H1 (cell line): ENCODE data around the gene MRPL36. TPM values are rescaled to one million over a fixed set of nuclear protein-coding genes. Genes with fewer than 3 reads are reported as not detected.

Source experiments
- CTCF ChIA-PET: fragments of 300-600 bp; sonication (Branson Sonifier 250); formaldehyde crosslinking; loops from one replicate; lab custom pipeline; 2021; ENCODE audit not compliant: partially characterized antibody; lab: Charles Lee
- POLR2A ChIA-PET: fragments of 300-600 bp; sonication (Branson Sonifier 250); formaldehyde crosslinking; loops from one replicate; lab custom pipeline; 2021; ENCODE audit warnings: inconsistent platforms; ENCODE audit not compliant: partially characterized antibody; lab: Charles Lee
- DNase-seq, 2 experiments: peaks; one replicate each; pipeline versions ENCODE4 v3.0.0 to v3.0.0-alpha.2; 2010 to 2022; ENCODE audit warnings: low spot score in 2 of 2, low read depth in 1 of 2, mixed read lengths in 1 of 2
- FAIRE-seq: peaks from 2 replicates; lab custom pipeline; 2011; peaks lifted over from hg19 to GRCh38; lab: Jason Lieb, UNC
- H2AFZ ChIP-seq: 2 replicates; pipeline ENCODE4 v1.8.1; 2012; ENCODE audit warnings: low read length, inconsistent platforms
- H2AK5ac ChIP-seq: 2 replicates; pipeline ENCODE4 v1.6.1; 2013; ENCODE audit warnings: low read depth, low read length
- H2BK120ac ChIP-seq: replicated peaks from 2 replicates; pipeline ENCODE3; 2013; ENCODE audit warnings: low read depth, low read length, inconsistent platforms
- H2BK12ac ChIP-seq: 2 replicates; pipeline ENCODE4 v1.6.1; 2013; ENCODE audit warnings: low read depth, low read length
- H2BK15ac ChIP-seq: 2 replicates; pipeline ENCODE4 v1.6.1; 2013; ENCODE audit warnings: low read length
- H2BK20ac ChIP-seq: 2 replicates; pipeline ENCODE4 v1.6.1; 2013; ENCODE audit warnings: low read length
- H2BK5ac ChIP-seq: 2 replicates; pipeline ENCODE4 v1.6.1; 2013; ENCODE audit warnings: low read depth, low read length
- H3K14ac ChIP-seq: 2 replicates; pipeline ENCODE4 v1.6.1; 2013; ENCODE audit warnings: inconsistent platforms; ENCODE audit not compliant: insufficient read length
- H3K18ac ChIP-seq: 2 replicates; pipeline ENCODE4 v1.6.1; 2013; ENCODE audit warnings: low read length; ENCODE audit errors: extremely low read depth
- H3K23ac ChIP-seq: 2 replicates; pipeline ENCODE4 v1.6.1; 2013; ENCODE audit warnings: inconsistent platforms; ENCODE audit not compliant: insufficient read length
- H3K23me2 ChIP-seq: 2 replicates; pipeline ENCODE4 v1.6.1; 2013; ENCODE audit warnings: low read depth, low read length
- H3K27ac ChIP-seq: 2 replicates; pipeline ENCODE4 v1.6.1; 2011; ENCODE audit warnings: low read depth, low read length, inconsistent platforms
- H3K27me3 ChIP-seq, 4 experiments: replicated peaks in 1 of 4; 1 replicate in 1 of 4; 2 replicates in 3 of 4; pipeline versions ENCODE4 v1.6.1 to v1.8.1; 2011 to 2013; ENCODE audit warnings: low read length in 3 of 4, mild to moderate bottlenecking in 3 of 4, inconsistent platforms in 2 of 4, mixed read lengths in 2 of 4, moderate library complexity in 1 of 4; ENCODE audit not compliant: control insufficient read depth in 3 of 4, insufficient read depth in 3 of 4; ENCODE audit errors: extremely low read depth in 1 of 4
- H3K36me3 ChIP-seq, 4 experiments: 2 replicates each; pipeline versions ENCODE4 v1.6.1 to v1.8.1; 2011 to 2013; ENCODE audit warnings: mild to moderate bottlenecking in 4 of 4, low read length in 3 of 4, moderate library complexity in 2 of 4, control low read depth in 1 of 4, inconsistent platforms in 1 of 4; ENCODE audit not compliant: insufficient read depth in 4 of 4, control insufficient read depth in 2 of 4
- H3K4ac ChIP-seq: replicated peaks from 2 replicates; pipeline ENCODE3; 2013; ENCODE audit warnings: low read length, low read depth, mixed read lengths, inconsistent platforms; ENCODE audit not compliant: insufficient read length
- H3K4me1 ChIP-seq, 4 experiments: replicated peaks in 1 of 4; 1 replicate in 1 of 4; 2 replicates in 3 of 4; pipeline versions ENCODE4 v1.6.1 to v1.8.1; 2011 to 2013; ENCODE audit warnings: low read length in 3 of 4, inconsistent platforms in 2 of 4, mixed read lengths in 1 of 4; ENCODE audit not compliant: insufficient read depth in 4 of 4, control insufficient read depth in 3 of 4
- H3K4me2 ChIP-seq, 2 experiments: 2 replicates each; pipeline versions ENCODE4 v1.6.1 to v1.8.1; 2011 to 2013; ENCODE audit warnings: low read depth in 2 of 2, low read length in 2 of 2, control low read depth in 1 of 2, inconsistent platforms in 1 of 2, mild to moderate bottlenecking in 1 of 2; ENCODE audit not compliant: insufficient read depth in 1 of 2
- H3K4me3 ChIP-seq, 4 experiments: fragments of 200-600, 300-600 bp in 1 of 4; sonication (generic), shearing (Covaris generic), sonication (Bioruptor Twin) in 1 of 4; 2 replicates each; pipeline versions ENCODE4 v1.5.1 to v1.8.1; 2011 to 2016; ENCODE audit warnings: low read length in 4 of 4, low read depth in 3 of 4, control low read depth in 2 of 4, inconsistent platforms in 2 of 4, mild to moderate bottlenecking in 2 of 4, mixed read lengths in 1 of 4, moderate library complexity in 1 of 4; ENCODE audit not compliant: insufficient read depth in 2 of 4; ENCODE audit errors: extremely low read depth in 1 of 4
- H3K56ac ChIP-seq: replicated peaks from 2 replicates; pipeline ENCODE3; 2013; ENCODE audit warnings: low read depth, mild to moderate bottlenecking, mixed read lengths, low read length, inconsistent platforms; ENCODE audit not compliant: insufficient read length
- H3K79me1 ChIP-seq: 2 replicates; pipeline ENCODE4 v1.6.1; 2013; ENCODE audit warnings: low read depth, low read length, control low read depth
- H3K79me2 ChIP-seq, 2 experiments: 2 replicates each; pipeline versions ENCODE4 v1.6.1 to v1.8.1; 2012 to 2013; ENCODE audit warnings: low read length in 2 of 2, mild to moderate bottlenecking in 2 of 2, inconsistent platforms in 1 of 2; ENCODE audit not compliant: insufficient read depth in 2 of 2, control insufficient read depth in 1 of 2
- H3K9ac ChIP-seq, 4 experiments: replicated peaks in 1 of 4; 1 replicate in 1 of 4; 2 replicates in 3 of 4; pipeline versions ENCODE4 v1.6.1 to v1.8.1; 2011 to 2013; ENCODE audit warnings: low read depth in 3 of 4, low read length in 3 of 4, control low read depth in 2 of 4, mild to moderate bottlenecking in 2 of 4, moderate library complexity in 2 of 4, inconsistent platforms in 1 of 4; ENCODE audit errors: extremely low read depth in 1 of 4
- H3K9me3 ChIP-seq, 2 experiments: 2 replicates each; pipeline versions ENCODE4 v1.6.1 to v1.8.1; 2012 to 2013; ENCODE audit warnings: mild to moderate bottlenecking in 2 of 2, moderate library complexity in 2 of 2, control low read depth in 1 of 2, inconsistent platforms in 1 of 2, low read depth in 1 of 2, low read length in 1 of 2, mixed read lengths in 1 of 2; ENCODE audit not compliant: insufficient read depth in 2 of 2
- H4K20me1 ChIP-seq, 2 experiments: replicated peaks in 1 of 2; 2 replicates each; pipeline versions ENCODE3 to v1.8.1; 2011 to 2013; ENCODE audit warnings: inconsistent platforms in 2 of 2, low read length in 2 of 2, mild to moderate bottlenecking in 1 of 2; ENCODE audit not compliant: insufficient read depth in 2 of 2, control insufficient read depth in 1 of 2
- H4K5ac ChIP-seq: 2 replicates; pipeline ENCODE4 v1.6.1; 2013; ENCODE audit warnings: low read length, low read depth, mixed read lengths, inconsistent platforms; ENCODE audit not compliant: insufficient read length
- H4K8ac ChIP-seq: 2 replicates; pipeline ENCODE4 v1.8.0; 2013; ENCODE audit warnings: mild to moderate bottlenecking, moderate library complexity, low read length, inconsistent platforms; ENCODE audit not compliant: insufficient read depth; ENCODE audit errors: extremely low read depth
- H4K91ac ChIP-seq: replicated peaks from 2 replicates; pipeline ENCODE3; 2013; ENCODE audit warnings: low read length, mixed read lengths, inconsistent platforms; ENCODE audit not compliant: insufficient read length
- GTF2F1 ChIP-seq: IDR thresholded peaks from 2 replicates; pipeline ENCODE4 v1.6.1; 2012; ENCODE audit warnings: low read depth, low read length, improper control_type of control experiment, borderline replicate concordance
- MAFK ChIP-seq: IDR thresholded peaks from 2 replicates; pipeline ENCODE4 v1.6.1; 2012; ENCODE audit warnings: low read depth, mild to moderate bottlenecking, improper control_type of control experiment, low read length
- RAD21 ChIP-seq, 2 experiments: IDR thresholded peaks in 1 of 2; conservative IDR thresholded peaks in 1 of 2; 2 replicates each; pipeline ENCODE4 v1.6.1; 2011; ENCODE audit warnings: low read depth in 2 of 2, low read length in 2 of 2, improper control_type of control experiment in 1 of 2, inconsistent platforms in 1 of 2, mild to moderate bottlenecking in 1 of 2, moderate library complexity in 1 of 2
- whole genome bisulfite sequencing, 2 experiments: shearing (Covaris generic) in 1 of 2; methylation state at CpG; one replicate each; pipeline versions ENCODE4 v1.1.6 to v1.1.7; 2013 to 2015; ENCODE audit warnings: low lambda C conversion rate in 2 of 2, mixed read lengths in 2 of 2, inconsistent platforms in 1 of 2, low coverage in 1 of 2, missing lambda C conversion rate in 1 of 2; ENCODE audit not compliant: insufficient replicate concordance in 2 of 2, insufficient coverage in 1 of 2, insufficient read length in 1 of 2; ENCODE audit errors: extremely low coverage in 1 of 2, missing lambda C conversion rate in 1 of 2; 5-methylcytosine and 5-hydroxymethylcytosine counted together
- polyA plus RNA-seq, 7 experiments: library from polyadenylated mRNA; depleted of rRNA in 3 of 7; stranded (reverse) in 5 of 7; unstranded in 2 of 7; fragments of >200 nt in 5 of 7; fragments of 200-250 nt in 2 of 7; gene quantifications; 1 replicate in 5 of 7; 2 replicates in 1 of 7; 4 replicates in 1 of 7; pipeline versions ENCODE4 v1.2.1 to v1.2.3, GENCODE V29; 2011 to 2013; ENCODE audit warnings: missing spikeins in 2 of 7, mixed read lengths in 2 of 7
- total RNA-seq: library from RNA; stranded (reverse); fragmentation: NEBNext Ultra II Directional; extraction: Animal tissue kit (Norgen Biotek cat#: 25700); gene quantifications from 2 replicates; pipeline ENCODE4 v1.2.1, GENCODE V29; 2021

Gene MRPL36
- total and polyA plus RNA-seq, 2 of the 8 experiments (the other 6 are each of a cell fraction or from before 2014, with no cell fraction given), result 56.3 to 81.5 TPM

DNA sequence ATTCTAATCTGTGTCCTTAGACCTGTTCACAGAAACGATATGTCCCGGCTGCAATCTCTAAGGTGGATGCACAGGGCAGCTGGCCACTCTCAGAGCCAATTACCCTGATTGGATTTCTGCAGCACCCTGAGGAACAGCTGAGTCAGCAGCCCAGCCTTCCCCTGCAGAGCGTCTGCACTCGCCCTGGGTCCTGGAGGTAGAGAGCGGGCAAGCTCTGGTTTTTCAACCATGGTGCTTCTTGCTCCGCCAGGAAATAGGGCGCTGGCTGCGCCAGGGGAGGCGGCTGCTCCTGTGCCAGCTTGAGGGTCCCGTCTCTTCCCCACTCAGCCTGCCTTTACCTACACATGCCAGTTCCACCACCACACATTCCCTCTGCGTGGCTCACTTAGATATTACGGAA is 20.7 kb upstream of the MRPL36 start:
- Histone ChIP-seq H3K27me3 (no peaks in the 10 kb centered on the region), H2AFZ (no peak overlapping the region), H4K5ac (no peak overlapping the region), H3K18ac (no peak overlapping the region), H3K4me3 (no peak overlapping the region), H3K36me3 (peaks cover 5 to 29% (median 20%) of the 10 kb centered on the region in 4 experiments), H2BK20ac (no peak overlapping the region), H2AK5ac (no peak overlapping the region), H2BK120ac (no peak overlapping the region), H4K8ac (no peak overlapping the region), H3K56ac (no peak overlapping the region), H3K79me1 (peaks cover 8% of the 10 kb centered on the region; the same call in 1 of the 2 replicates), H3K14ac (no peak overlapping the region), H2BK5ac (no peak overlapping the region), H3K27ac (no peak overlapping the region), H3K4me2 (no peak overlapping the region), H3K23me2 (no peaks in the 10 kb centered on the region), H3K79me2 (no peaks in the 10 kb centered on the region; a peak in 1 of 4 replicates), H2BK12ac (no peak overlapping the region), H2BK15ac (no peak overlapping the region), H3K4me1 (peaks cover 0 to 3% (median under 1%) of the 10 kb centered on the region in 4 experiments; a peak in 2 of 7 replicates), H3K9ac (no peak overlapping the region), H3K23ac (no peak overlapping the region), H3K4ac (no peak overlapping the region), H4K91ac (no peak overlapping the region), H4K20me1 (peaks cover 3 to 7% of the 10 kb centered on the region in 2 experiments), H3K9me3 (no peaks in the 10 kb centered on the region)
- 92% methylated on average over 12 of the region's 12 CpGs; no CpG with 5 or more reads in 1 of the 2 experiments for WGBS, 2 experiments
- DNase-seq, result no peak
- FAIRE-seq, result no peak
- CTCF ChIA-PET, result interaction anchor here (0.6 kb wide), 1 partner anchor 250 kb away, joined by 3 read pairs; no protein-coding TSS in a partner anchor
- TF ChIP-seq RAD21 (IDR thresholded peaks at IDR 0.05 in 1 of 2, conservative IDR thresholded peaks at IDR 0.05 in 1 of 2; ENCODE audit: low read depth in 2 of 2, low read length in 2 of 2), result no peak
- 0 out of 2 replicates have a peak, but pooled peaks have one; percentile 23 for TF ChIP-seq MAFK
- TF ChIP-seq GTF2F1, result no peak
- POLR2A ChIA-PET, result interaction anchor here (0.6 to 1.2 kb wide), 5 partner anchors 12 to 340 kb away, joined by 3 to 4 read pairs (median 4); no protein-coding TSS in a partner anchor
